GM12875 (cell line): Measurements from ENCODE around the gene ZNF532.

Experiments used
- H3K4me3 ChIP-seq: one replicate; pipeline ENCODE4 v1.5.1; 2011; ENCODE audit warnings: low read depth, low read length, control low read depth
- TF ChIP-seq, protein P1 (sequence below): IDR thresholded peaks from 2 replicates; pipeline ENCODE4 v1.5.1; 2011; ENCODE audit warnings: low read depth, mild to moderate bottlenecking, control low read depth, inconsistent platforms, low read length, moderate library complexity, borderline replicate concordance; ENCODE audit not compliant: insufficient read depth

The ZNF532 gene

GRCh38 chr18:58928386-58928785 lies 63.7 kb downstream of the ZNF532 start:
- H3K4me3 ChIP-seq: no peak overlapping the region
- TF ChIP-seq, protein P1, sequence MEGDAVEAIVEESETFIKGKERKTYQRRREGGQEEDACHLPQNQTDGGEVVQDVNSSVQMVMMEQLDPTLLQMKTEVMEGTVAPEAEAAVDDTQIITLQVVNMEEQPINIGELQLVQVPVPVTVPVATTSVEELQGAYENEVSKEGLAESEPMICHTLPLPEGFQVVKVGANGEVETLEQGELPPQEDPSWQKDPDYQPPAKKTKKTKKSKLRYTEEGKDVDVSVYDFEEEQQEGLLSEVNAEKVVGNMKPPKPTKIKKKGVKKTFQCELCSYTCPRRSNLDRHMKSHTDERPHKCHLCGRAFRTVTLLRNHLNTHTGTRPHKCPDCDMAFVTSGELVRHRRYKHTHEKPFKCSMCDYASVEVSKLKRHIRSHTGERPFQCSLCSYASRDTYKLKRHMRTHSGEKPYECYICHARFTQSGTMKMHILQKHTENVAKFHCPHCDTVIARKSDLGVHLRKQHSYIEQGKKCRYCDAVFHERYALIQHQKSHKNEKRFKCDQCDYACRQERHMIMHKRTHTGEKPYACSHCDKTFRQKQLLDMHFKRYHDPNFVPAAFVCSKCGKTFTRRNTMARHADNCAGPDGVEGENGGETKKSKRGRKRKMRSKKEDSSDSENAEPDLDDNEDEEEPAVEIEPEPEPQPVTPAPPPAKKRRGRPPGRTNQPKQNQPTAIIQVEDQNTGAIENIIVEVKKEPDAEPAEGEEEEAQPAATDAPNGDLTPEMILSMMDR: no peak

- TF ChIP-seq, protein P1: no peak
Measured at GRCh38 chr18:58929206-58929605, 64.5 kb downstream of the ZNF532 start.

DNA sequence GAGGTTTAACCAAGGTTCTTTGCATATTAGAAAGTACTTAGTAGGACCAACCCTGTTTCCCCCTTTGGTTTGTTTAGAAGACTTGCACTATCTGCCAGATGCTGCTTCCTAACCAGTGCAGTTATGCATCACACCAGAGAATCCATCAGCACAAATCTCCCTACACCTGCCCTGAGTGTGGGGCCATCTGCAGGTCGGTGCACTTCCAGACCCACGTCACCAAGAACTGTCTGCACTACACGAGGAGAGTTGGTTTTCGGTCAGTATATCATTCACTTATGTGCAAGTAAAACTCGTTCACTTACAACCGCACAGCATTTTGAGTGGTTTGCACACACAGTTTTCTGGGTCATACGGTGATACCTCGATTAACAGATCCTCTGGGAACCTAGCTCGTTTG lies 69.7 kb downstream of the ZNF532 start:
- TF ChIP-seq, protein P1: no peak
- no peak overlapping the region for H3K4me3 ChIP-seq

More at GRCh38 chr18:58929206-58929605, 64.5 kb downstream of the ZNF532 start:
- H3K4me3 ChIP-seq: no peak overlapping the region

- H3K4me3 ChIP-seq: no peak overlapping the region
- TF ChIP-seq, protein P1: no peak
Measured at GRCh38 chr18:58934933-58935577, 70.4 kb downstream of the ZNF532 start.

- H3K4me3 ChIP-seq: no peak overlapping the region
Measured at GRCh38 chr18:58937071-58937886, 72.6 kb downstream of the ZNF532 start.

DNA sequence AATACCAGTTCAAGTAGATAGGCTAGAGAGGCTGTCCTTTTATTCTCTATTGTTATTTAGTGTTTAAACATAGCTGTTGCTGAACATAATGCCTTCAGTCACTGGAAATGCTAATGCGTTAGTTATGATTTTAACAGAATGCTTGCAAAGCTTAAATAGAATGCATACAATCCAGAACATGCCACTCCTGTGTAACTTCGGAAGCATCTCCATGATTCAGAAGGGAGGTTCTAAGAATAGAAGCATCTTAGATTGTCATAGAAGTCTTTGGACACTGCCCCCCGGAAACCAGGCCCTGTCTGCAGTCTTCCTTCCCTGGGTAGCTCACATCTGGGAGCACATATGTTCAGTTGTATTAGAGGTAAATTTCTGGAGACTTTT lies 73.2 kb downstream of the ZNF532 start:
- TF ChIP-seq, protein P1: no peak
- H3K4me3 ChIP-seq: no peak overlapping the region

More at GRCh38 chr18:58937071-58937886, 72.6 kb downstream of the ZNF532 start:
- TF ChIP-seq, protein P1: no peak

DNA sequence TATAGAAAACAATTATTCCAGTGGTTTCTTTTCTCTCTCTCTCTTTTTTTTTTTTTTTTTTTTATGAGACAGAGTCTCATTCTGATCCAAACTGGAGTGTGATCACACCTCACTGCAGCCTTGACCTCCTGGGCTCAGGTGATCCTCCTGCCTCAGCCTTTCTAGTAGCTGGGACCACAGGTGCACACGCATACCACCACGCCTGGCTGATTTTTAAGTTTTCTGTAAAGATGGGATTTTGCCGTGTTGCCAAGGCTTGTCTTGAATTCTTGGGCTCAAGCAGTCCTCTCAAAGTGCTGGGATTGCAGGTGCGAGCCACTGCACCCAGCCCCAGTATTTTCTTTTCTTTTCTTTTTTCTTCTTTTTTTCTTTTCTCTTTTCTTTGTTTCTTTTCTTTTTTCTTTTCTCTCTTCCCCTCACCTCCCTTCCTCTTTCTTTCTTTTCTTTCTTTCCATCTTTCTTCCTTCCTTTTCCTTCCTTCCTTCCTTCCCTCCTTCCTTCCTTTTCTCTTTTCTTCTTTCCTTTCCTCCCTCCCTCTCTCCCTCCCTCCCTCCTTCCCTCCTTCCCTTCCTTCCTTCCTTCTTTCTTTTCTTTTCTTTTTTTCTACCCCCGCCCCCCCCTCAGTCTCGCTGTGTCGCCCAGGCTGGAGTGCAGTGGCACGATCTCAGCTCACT lies 76.9 kb downstream of the ZNF532 start:
- TF ChIP-seq, protein P1: no peak
- H3K4me3 ChIP-seq: no peak overlapping the region
